Large intestine (tissue), 1 donor: Measurements from ENCODE around the gene CDKN1C. TPM values are rescaled to one million over a fixed set of nuclear protein-coding genes. Genes with fewer than 3 reads are reported as not detected.

Experiments used
- polyA plus RNA-seq: library from polyadenylated mRNA; unstranded; fragments of 120-200 nt; gene quantifications from one replicate; pipeline ENCODE4 v1.2.1, GENCODE V29; 2013

CDKN1C gene
- polyA plus RNA-seq, 1 donor: 197 TPM

Other genes with a start within 250 kb of the CDKN1C start
- gene KCNQ1OT1, start 185.8 kb downstream of the CDKN1C start, polyA plus RNA-seq: 2.8 TPM
- gene PHLDA2, start 43.6 kb upstream of the CDKN1C start, polyA plus RNA-seq: 7.3 TPM
- gene NAP1L4, start 106.6 kb upstream of the CDKN1C start, polyA plus RNA-seq: 116 TPM
- gene CARS1, start 171.6 kb upstream of the CDKN1C start, polyA plus RNA-seq: 41.6 TPM